Esophagus squamous epithelium (tissue), 5 donors: Measurements from ENCODE around the gene TNFAIP2. TPM values are rescaled to one million over a fixed set of nuclear protein-coding genes. Genes with fewer than 3 reads are reported as not detected.
"Not testable (repeated sequence)": the region's sequence is repeated elsewhere in the genome, so short reads cannot be mapped to it uniquely, and the experiment has no call there.

Source experiments
- DNase-seq: peaks from one replicate; lab custom pipeline; 2025; lab: John Stamatoyannopoulos, UW
- H3K27ac ChIP-seq, 4 donors: fragments of 200-600 bp; sonication (generic); one replicate each; pipeline ENCODE4 v1.5.1; 2016 to 2019; ENCODE audit warnings: mild to moderate bottlenecking in 1 of 4
- H3K27me3 ChIP-seq, 4 donors: fragments of 200-600 bp; sonication (generic); 1 replicate in 3 of 4; 2 replicates in 1 of 4; pipeline versions ENCODE4 v1.5.1 to v1.6.0; 2017 to 2021; ENCODE audit warnings: antibody characterized with exemption in 1 of 4
- H3K36me3 ChIP-seq, 3 donors: fragments of 200-600 bp; sonication (generic); one replicate each; pipeline ENCODE4 v1.5.1; 2016 to 2019
- H3K4me1 ChIP-seq, 3 donors: fragments of 200-600 bp; sonication (generic); one replicate each; pipeline ENCODE4 v1.5.1; 2017 to 2019
- H3K4me3 ChIP-seq, 4 donors: fragments of 200-600 bp; sonication (generic); 1 replicate in 3 of 4; 2 replicates in 1 of 4; pipeline ENCODE4 v1.5.1; 2016 to 2019; ENCODE audit warnings: mild to moderate bottlenecking in 2 of 4, moderate library complexity in 1 of 4
- H3K9me3 ChIP-seq, 3 donors: fragments of 200-600 bp; sonication (generic); one replicate each; pipeline ENCODE4 v1.5.1; 2016 to 2019
- CTCF ChIP-seq, 6 experiments: fragments of 450-650 bp in 4 of 6; fragments of 200-600 bp in 2 of 6; sonication (generic) in 2 of 6; IDR thresholded peaks; one replicate each; pipeline ENCODE4 v1.5.1; 2016 to 2019; ENCODE audit warnings: antibody characterized with exemption in 6 of 6, mild to moderate bottlenecking in 4 of 6, moderate library complexity in 4 of 6
- POLR2A ChIP-seq, 4 donors: fragments of 450-650 bp; IDR thresholded peaks; one replicate each; pipeline ENCODE4 v1.6.1; 2017; ENCODE audit warnings: antibody characterized with exemption in 4 of 4, mild to moderate bottlenecking in 4 of 4, moderate library complexity in 3 of 4
- WGBS, 2 donors: methylation state at CpG; one replicate each; pipeline ENCODE4 v1.1.5; 2018; 5-methylcytosine and 5-hydroxymethylcytosine counted together
- intact Hi-C: fragments of 100-400 bp; cut with DNase I; formaldehyde crosslinking; loops from one replicate; pipeline ENCODE4 v1.15.0; 2022
- total RNA-seq, 4 donors: library from RNA; depleted of rRNA; stranded (reverse); fragments of >200 nt; gene quantifications; one replicate each; pipeline ENCODE4 v1.1.0, GENCODE V29; 2016
- donor health status: DM: yes; HTN: yes; CAD: no.

Gene TNFAIP2
- total RNA-seq, 4 donors from 2014 or later: 36.6 to 163 (median 130) TPM

GRCh38 chr14:103151270-103151945 lies 28.1 kb downstream of the TNFAIP2 start:
- WGBS, 2 donors: 50 to 58% methylated on average over 15 of the region's 15 CpGs

GRCh38 chr14:103155010-103155409 lies 31.7 kb downstream of the TNFAIP2 start:
- 23 to 34% methylated on average over 3 to 4 of the region's 6 CpGs for WGBS, 2 donors
- intact Hi-C loops: no loop called here
- Histone ChIP-seq H3K4me3 (no peak overlapping the region), H3K36me3 (no peaks in the 10 kb centered on the region), H3K4me1 (peaks cover 3 to 53% (median 8%) of the 10 kb centered on the region in 3 donors), H3K9me3 (no peaks in the 10 kb centered on the region), H3K27ac (peak overlapping the region in 1 of 4 donors; percentile 53), H3K27me3 (no peaks in the 10 kb centered on the region)
- TF ChIP-seq CTCF (IDR thresholded peaks at IDR 0.05): no peak
- no peak for TF ChIP-seq POLR2A (IDR thresholded peaks at IDR 0.05)
- DNase-seq: no peak

More at GRCh38 chr14:103151270-103151945, 28.1 kb downstream of the TNFAIP2 start:
- no peak for DNase-seq
- TF ChIP-seq POLR2A (IDR thresholded peaks at IDR 0.05): no peak
- no peak for TF ChIP-seq CTCF (IDR thresholded peaks at IDR 0.05)
- Histone ChIP-seq H3K4me3 (no peak overlapping the region), H3K27me3 (peaks cover 0 to 9% (median 0%) of the 10 kb centered on the region in 4 donors), H3K36me3 (no peaks in the 10 kb centered on the region), H3K27ac (no peak overlapping the region), H3K4me1 (peaks cover 0 to 27% (median 8%) of the 10 kb centered on the region in 3 donors), H3K9me3 (no peaks in the 10 kb centered on the region)
- intact Hi-C loops: no loop called here

GRCh38 chr14:103155416-103155815 lies 32.2 kb downstream of the TNFAIP2 start:
- H3K4me3 ChIP-seq, H3K36me3 ChIP-seq, DNase-seq, H3K9me3 ChIP-seq, H3K27me3 ChIP-seq, intact Hi-C loops: not testable (repeated sequence)
- WGBS, 2 donors: 100% methylated on average over 2 of the region's 12 CpGs; no CpG with 5 or more reads in 1 of the 2 donors
- peaks cover 3 to 57% (median 10%) of the 10 kb centered on the region in 3 donors for H3K4me1 ChIP-seq
- peak overlapping the region in 1 of 4 donors; percentile 6 for H3K27ac ChIP-seq

GRCh38 chr14:103155826-103156394 lies 32.6 kb downstream of the TNFAIP2 start:
- Histone ChIP-seq H3K27ac (peak overlapping the region in 2 of 4 donors; percentile 3 to 6), H3K36me3 (no peaks in the 10 kb centered on the region), H3K9me3 (no peaks in the 10 kb centered on the region), H3K4me1 (peaks cover 3 to 62% (median 10%) of the 10 kb centered on the region in 3 donors), H3K4me3 (no peak overlapping the region), H3K27me3 (no peaks in the 10 kb centered on the region)
- TF ChIP-seq CTCF (IDR thresholded peaks at IDR 0.05) (no peak), POLR2A (IDR thresholded peaks at IDR 0.05) (no peak)
- intact Hi-C loops: no loop called here
- no peak for DNase-seq
- 80% methylated on average over 2 to 6 of the region's 9 CpGs for WGBS, 2 donors

GRCh38 chr14:103156651-103157378 lies 33.6 kb downstream of the TNFAIP2 start:
- H3K4me3 ChIP-seq: no peak overlapping the region
- DNase-seq: no peak
- TF ChIP-seq CTCF (IDR thresholded peaks at IDR 0.05): no peak
- no peak for TF ChIP-seq POLR2A (IDR thresholded peaks at IDR 0.05)
- no peaks in the 10 kb centered on the region for H3K27me3 ChIP-seq
- intact Hi-C loops: no loop called here
- WGBS, 2 donors: 70 to 79% methylated on average over 7 to 17 of the region's 21 CpGs
- H3K9me3 ChIP-seq: no peaks in the 10 kb centered on the region
- H3K27ac ChIP-seq: peak overlapping the region in 2 of 4 donors; percentile 2 to 48
- peaks cover 3 to 63% (median 10%) of the 10 kb centered on the region in 3 donors for H3K4me1 ChIP-seq
- H3K36me3 ChIP-seq: no peaks in the 10 kb centered on the region
